Measurements from ENCODE around the gene CXXC1.
A peak's percentile ranks its signal among the peaks of the same experiment; 100 is the strongest.
"Not testable (repeated sequence)": the region's sequence is repeated elsewhere in the genome, so short reads cannot be mapped to it uniquely, and the experiment has no call there.

The CXXC1 gene

GRCh38 chr18:50274044-50274442, 13.4 kb downstream of the CXXC1 start:
- no peak for DNase-seq

GRCh38 chr18:50273203-50274043, 14.1 kb downstream of the CXXC1 start:
- no peak for DNase-seq

GRCh38 chr18:50272568-50272967, 14.9 kb downstream of the CXXC1 start:
- no peak for DNase-seq

- peak; percentile 4 for DNase-seq
Measured at GRCh38 chr18:50268022-50268747, 19.3 kb downstream of the CXXC1 start.

- DNase-seq, result peak; percentile 29
Measured at GRCh38 chr18:50266248-50266704, 21.2 kb downstream of the CXXC1 start, which contains the start of gene CFAP53. Gene CFAP53 (minus strand): TSS chr18:50266495. CDS start chr18:50266404, 91 bp downstream.

GRCh38 chr18:50262977-50263376, 24.5 kb downstream of the CXXC1 start:
- no peak for DNase-seq

GRCh38 chr18:50250935-50251334, 36.6 kb downstream of the CXXC1 start:
- DNase-seq, result no peak

- DNase-seq, result no peak
Measured at GRCh38 chr18:50249576-50249975, 37.9 kb downstream of the CXXC1 start.

GRCh38 chr18:50247561-50247960, 39.9 kb downstream of the CXXC1 start:
- DNase-seq, result no peak

- DNase-seq, result not testable (repeated sequence)
Measured at GRCh38 chr18:50241768-50242167, 45.7 kb downstream of the CXXC1 start.

- DNase-seq, result peak; percentile 3
Measured at GRCh38 chr18:50240080-50240563, 47.4 kb downstream of the CXXC1 start.

GRCh38 chr18:50232419-50232818, 55.1 kb downstream of the CXXC1 start:
- DNase-seq, result no peak
